ENCODE measurements around the gene STAT6. TPM values are rescaled to one million over a fixed set of nuclear protein-coding genes. Genes with fewer than 3 reads are reported as not detected.

The STAT6 gene
- total and polyA plus RNA-seq, 2 of the 8 experiments (the other 6 are each of a cell fraction or from before 2014, with no cell fraction given) = 32.9 to 38.7 TPM

DNA sequence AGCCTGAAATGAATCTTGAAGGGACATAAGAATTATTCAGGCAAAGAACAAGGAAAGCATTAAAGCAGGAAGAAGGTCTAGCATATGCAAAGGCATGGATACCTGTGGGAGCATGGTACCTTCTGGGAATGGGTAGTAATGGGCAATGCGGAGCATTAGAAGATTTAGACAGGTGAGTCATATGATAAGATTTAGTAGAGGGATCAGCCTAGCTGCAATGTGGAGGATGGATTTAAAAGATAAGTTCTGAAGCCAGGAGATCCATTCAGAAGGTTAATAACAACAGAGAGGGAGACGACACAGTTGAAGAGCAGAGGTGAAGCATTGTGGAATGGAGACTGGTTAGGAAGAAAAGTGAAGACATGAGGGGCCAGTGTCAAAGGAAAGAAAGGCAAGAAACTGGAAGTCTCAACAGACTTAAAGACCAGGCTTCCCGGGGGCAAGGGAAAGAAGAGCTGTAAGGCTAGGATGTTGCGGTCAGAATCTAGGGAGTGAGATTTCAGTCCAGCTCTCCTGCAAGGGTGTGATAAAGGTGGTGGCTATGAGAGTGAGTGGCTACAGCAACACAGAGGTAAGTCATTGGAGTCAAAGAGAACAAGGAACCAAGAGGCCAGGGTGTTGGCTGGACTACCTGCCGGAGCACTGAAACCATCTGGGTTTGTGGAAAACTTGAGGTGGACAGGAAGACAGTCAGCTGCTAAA is 5.6 kb upstream of the STAT6 start (continued):
- TF ChIP-seq RBBP5 (IDR thresholded peaks at IDR 0.05; ENCODE audit: borderline replicate concordance, low read depth, low read length) = no peak
- no peak for TF ChIP-seq CTCF (IDR thresholded peaks at IDR 0.05; ENCODE audit: control extremely low read depth in 1 of 3, insufficient read depth in 1 of 3, low read depth in 1 of 3, low read length in 3 of 3)
- TF ChIP-seq CBX5 (IDR thresholded peaks at IDR 0.05; ENCODE audit: low read depth, low read length) = no peak
- no peak for TF ChIP-seq SAP30 (IDR thresholded peaks at IDR 0.05; ENCODE audit: insufficient read depth, insufficient replicate concordance, low read length)
- no peak for TF ChIP-seq POLR2A (IDR thresholded peaks at IDR 0.05; ENCODE audit: control extremely low read depth in 1 of 2, low read depth in 2 of 2, low read length in 2 of 2)
- TF ChIP-seq BACH1 (IDR thresholded peaks at IDR 0.05; ENCODE audit: low read length) = no peak
- TF ChIP-seq TEAD4 (IDR thresholded peaks at IDR 0.05; ENCODE audit: low read depth, low read length) = no peak
- TF ChIP-seq TAF1 (IDR thresholded peaks at IDR 0.05; ENCODE audit: low read depth, low read length) = no peak
- TF ChIP-seq CHD2 (IDR thresholded peaks at IDR 0.05; ENCODE audit: low read length) = no peak
- no peak for TF ChIP-seq MAFK (IDR thresholded peaks at IDR 0.05; ENCODE audit: low read depth, low read length)

All from H1 (cell line).